GM20431 (cell line): ENCODE results near the gene ZNF433.
"Not testable (repeated sequence)": the region's sequence is repeated elsewhere in the genome, so short reads cannot be mapped to it uniquely, and the experiment has no call there.

Experiments used
- in situ Hi-C: fragments of 300-500 bp; cut with MseI, MboI; formaldehyde crosslinking; loops from one replicate; pipeline ENCODE4 v1.15.0; 2020; ENCODE audit warnings: low sequenced_read_pairs; ENCODE audit not compliant: unreplicated experiment

Gene ZNF433

GRCh38 chr19:11991921-11992320 lies 43.6 kb downstream of the ZNF433 start:
- in situ Hi-C loops, result not testable (repeated sequence)

- in situ Hi-C loops, result loop anchor here (10.0 kb wide), 1 partner anchor 64 kb away; the partner anchor contains the start of gene ZNF700
Observed at GRCh38 chr19:11989112-11989456, 46.4 kb downstream of the ZNF433 start.

- in situ Hi-C loops, result loop anchor here (10.0 kb wide), 1 partner anchor 63 kb away; the partner anchor contains the start of gene ZNF700
Observed at GRCh38 chr19:11987405-11988281, 47.8 kb downstream of the ZNF433 start.

- in situ Hi-C loops, result loop anchor here (10.0 kb wide), 1 partner anchor 62 kb away; the partner anchor contains the start of gene ZNF700
Observed at GRCh38 chr19:11986754-11987153, 48.7 kb downstream of the ZNF433 start.

GRCh38 chr19:11984986-11985385 lies 50.5 kb downstream of the ZNF433 start:
- in situ Hi-C loops, result loop anchor here (10.0 kb wide), 1 partner anchor 60 kb away; the partner anchor contains the start of gene ZNF700

GRCh38 chr19:11982526-11982925 lies 53.0 kb downstream of the ZNF433 start:
- in situ Hi-C loops, result loop anchor here (10.0 kb wide), 1 partner anchor 58 kb away; the partner anchor contains the start of gene ZNF700

- in situ Hi-C loops, result no loop called here
Observed at GRCh38 chr19:11979527-11979926, 56.0 kb downstream of the ZNF433 start.

GRCh38 chr19:11978492-11979100 lies 56.9 kb downstream of the ZNF433 start:
- in situ Hi-C loops, result no loop called here

- in situ Hi-C loops, result no loop called here
Observed at GRCh38 chr19:11973019-11973810, 62.3 kb downstream of the ZNF433 start.

GRCh38 chr19:11971041-11971440 lies 64.4 kb downstream of the ZNF433 start:
- in situ Hi-C loops, result no loop called here

- in situ Hi-C loops, result no loop called here
Observed at GRCh38 chr19:11970174-11970573, 65.3 kb downstream of the ZNF433 start.

- in situ Hi-C loops, result no loop called here
Observed at GRCh38 chr19:11964858-11965645, 70.4 kb downstream of the ZNF433 start, which contains the start of gene ZNF763. TSS of gene ZNF763 (plus strand) at chr19:11965040. CDS start at chr19:11965209, 169 bp downstream.
